WTC11 (cell line): ENCODE measurements around the gene CCDC51. TPM values are rescaled to one million over a fixed set of nuclear protein-coding genes. Genes with fewer than 3 reads are reported as not detected.
A peak's percentile ranks its signal among the peaks of the same experiment; 100 is the strongest.

Source experiments
- ATAC-seq: fragments of 200-7000 bp; cut with Tn5 transposase; 2 replicates; pipeline ENCODE4 v1.10.0; 2021; ENCODE audit warnings: mild to moderate bottlenecking, moderate library complexity
- CTCF ChIA-PET: fragments of 300-600 bp; sonication (Branson Sonifier 250); formaldehyde crosslinking; loops from one replicate; lab custom pipeline; 2021; ENCODE audit warnings: antibody characterized with exemption; lab: Charles Lee
- POLR2A ChIA-PET: fragments of 350-600 bp; sonication (Branson Sonifier 250); formaldehyde crosslinking; loops from one replicate; lab custom pipeline; 2021; ENCODE audit warnings: antibody characterized with exemption; lab: Charles Lee
- DNase-seq: peaks from one replicate; pipeline ENCODE4 v3.0.0; 2021; ENCODE audit warnings: low spot score
- H3K27ac Mint-ChIP-seq: 2 replicates; pipeline ENCODE4 v1.8.0; 2021; ENCODE audit warnings: mixed read lengths
- H3K27me3 Mint-ChIP-seq: 2 replicates; pipeline ENCODE4 v1.8.0; 2021; ENCODE audit warnings: low read depth, mild to moderate bottlenecking, moderate library complexity, mixed read lengths
- H3K36me3 Mint-ChIP-seq: 2 replicates; pipeline ENCODE4 v1.8.0; 2021; ENCODE audit warnings: mixed read lengths
- H3K4me1 Mint-ChIP-seq: 2 replicates; pipeline ENCODE4 v1.8.0; 2022; ENCODE audit warnings: mixed read lengths
- H3K4me3 Mint-ChIP-seq: 2 replicates; pipeline ENCODE4 v1.8.0; 2021; ENCODE audit warnings: mild to moderate bottlenecking, moderate library complexity, mixed read lengths
- H3K9me3 Mint-ChIP-seq: 2 replicates; pipeline ENCODE4 v1.8.0; 2021; ENCODE audit warnings: mixed read lengths
- AR ChIP-seq: fragments of 250-450 bp; sonication (Bioruptor Pico); IDR thresholded peaks from 2 replicates; pipeline ENCODE4 v1.9.0; 2021; ENCODE audit warnings: mild to moderate bottlenecking
- CDX4 ChIP-seq: fragments of 250-450 bp; sonication (Bioruptor Pico); IDR thresholded peaks from 2 replicates; pipeline ENCODE4 v1.9.0; 2021; ENCODE audit warnings: moderate library complexity, mild to moderate bottlenecking, inconsistent platforms, borderline replicate concordance
- CREB1 ChIP-seq: sonication (generic); formaldehyde crosslinking; IDR thresholded peaks from 2 replicates; pipeline ENCODE4 v1.8.0; 2023; ENCODE audit warnings: mild to moderate bottlenecking, missing genetic modification reagents
- EMX1 ChIP-seq: fragments of 250-450 bp; sonication (Bioruptor Pico); IDR thresholded peaks from 2 replicates; pipeline ENCODE4 v1.8.0; 2021; ENCODE audit warnings: mild to moderate bottlenecking
- ESRRA ChIP-seq: sonication (generic); formaldehyde crosslinking; IDR thresholded peaks from 2 replicates; pipeline ENCODE4 v1.8.1; 2022; ENCODE audit warnings: mild to moderate bottlenecking, missing genetic modification reagents, borderline replicate concordance
- GRHL2 ChIP-seq: fragments of 250-450 bp; sonication (Bioruptor Pico); IDR thresholded peaks from 2 replicates; pipeline ENCODE4 v1.8.0; 2022; ENCODE audit warnings: mild to moderate bottlenecking, moderate library complexity; ENCODE audit not compliant: insufficient replicate concordance, severe bottlenecking
- KAT7 ChIP-seq: sonication (generic); formaldehyde crosslinking; IDR thresholded peaks from 2 replicates; pipeline ENCODE4 v1.8.1; 2023; ENCODE audit warnings: missing genetic modification reagents, mild to moderate bottlenecking, borderline replicate concordance
- PRDM15 ChIP-seq: sonication (generic); formaldehyde crosslinking; IDR thresholded peaks from 2 replicates; pipeline ENCODE4 v1.8.0; 2022; ENCODE audit warnings: missing genetic modification reagents
- PRRX2 ChIP-seq: fragments of 250-450 bp; sonication (Bioruptor Pico); IDR thresholded peaks from 2 replicates; pipeline ENCODE4 v1.8.0; 2021; ENCODE audit warnings: mild to moderate bottlenecking
- SP1 ChIP-seq: sonication (generic); formaldehyde crosslinking; conservative IDR thresholded peaks from 2 replicates; pipeline ENCODE4 v1.8.1; 2022; ENCODE audit warnings: missing genetic modification reagents
- STAT6 ChIP-seq: sonication (generic); formaldehyde crosslinking; conservative IDR thresholded peaks from 2 replicates; pipeline ENCODE4 v1.8.1; 2023; ENCODE audit warnings: mild to moderate bottlenecking, low read depth, missing genetic modification reagents, moderate library complexity
- USF2 ChIP-seq: sonication (generic); formaldehyde crosslinking; IDR thresholded peaks from 2 replicates; pipeline ENCODE4 v1.8.1; 2023; ENCODE audit warnings: mild to moderate bottlenecking, missing genetic modification reagents, moderate library complexity
- ZNF219 ChIP-seq: sonication (generic); formaldehyde crosslinking; IDR thresholded peaks from 2 replicates; pipeline ENCODE4 v1.8.0; 2023; ENCODE audit warnings: missing genetic modification reagents, mild to moderate bottlenecking, borderline replicate concordance
- ZNF263 ChIP-seq: sonication (generic); formaldehyde crosslinking; IDR thresholded peaks from 2 replicates; pipeline ENCODE4 v1.8.1; 2022; ENCODE audit warnings: low read depth, mild to moderate bottlenecking, moderate library complexity, missing genetic modification reagents
- ZNF281 ChIP-seq: sonication (generic); formaldehyde crosslinking; IDR thresholded peaks from 2 replicates; pipeline ENCODE4 v1.8.0; 2023; ENCODE audit warnings: mild to moderate bottlenecking, missing genetic modification reagents
- ZNF425 ChIP-seq: fragments of 250-450 bp; sonication (Bioruptor Pico); conservative IDR thresholded peaks from 2 replicates; pipeline ENCODE4 v1.9.0; 2021; ENCODE audit warnings: mild to moderate bottlenecking
- total RNA-seq: library from RNA; stranded (reverse); gene quantifications from 3 replicates; pipeline ENCODE4 v1.2.3, GENCODE V29; 2021

Gene CCDC51
- total RNA-seq, 1 experiment from 2014 or later: 25.1 TPM

- TF ChIP-seq AR: no peak
- no peak for TF ChIP-seq ZNF219 (CRISPR knock-in tag)
- no peak for TF ChIP-seq GRHL2 (CRISPR knock-in tag)
- TF ChIP-seq USF2 (CRISPR knock-in tag): no peak
Measured at GRCh38 chr3:48411606-48412374, 28.1 kb downstream of the CCDC51 start (continued).

GRCh38 chr3:48411041-48411588, 28.8 kb downstream of the CCDC51 start:
- peak; percentile 10 for DNase-seq
- no peak overlapping the region for H3K4me3 Mint-ChIP-seq
- H3K27ac Mint-ChIP-seq: no peak overlapping the region
- TF ChIP-seq CDX4 (no peak), ZNF425 (CRISPR knock-in tag) (no peak), PRRX2 (no peak), EMX1 (CRISPR knock-in tag) (no peak), KAT7 (CRISPR knock-in tag) (no peak), ZNF263 (no peak), SP1 (no peak), ZNF281 (no peak), CREB1 (CRISPR knock-in tag) (no peak), STAT6 (CRISPR knock-in tag) (no peak), PRDM15 (CRISPR knock-in tag) (no peak), ESRRA (CRISPR knock-in tag) (no peak)
- no peaks in the 10 kb centered on the region for H3K27me3 Mint-ChIP-seq
- CTCF ChIA-PET: interaction anchor here (1.0 to 18.3 kb wide), 3 partner anchors 10 to 25 kb away, joined by 3 to 218 read pairs (median 15); no protein-coding TSS in a partner anchor
- H3K4me1 Mint-ChIP-seq: no peaks in the 10 kb centered on the region
- POLR2A ChIA-PET: no interaction called here
- H3K36me3 Mint-ChIP-seq: peaks cover 79% of the 10 kb centered on the region
- no peaks in the 10 kb centered on the region for H3K9me3 Mint-ChIP-seq
- ATAC-seq: no peak
